WERI-Rb-1 (cell line): ENCODE results near the gene QSOX1.
A peak's percentile ranks its signal among the peaks of the same experiment; 100 is the strongest.

Source experiments
- DNase-seq: peaks from one replicate; pipeline ENCODE4 v3.0.0-alpha.2; 2020
- H3K27ac ChIP-seq: fragments of 250-450 bp; sonication (Bioruptor Pico); 2 replicates; pipeline ENCODE4 v1.5.1; 2020; ENCODE audit warnings: mild to moderate bottlenecking, moderate library complexity
- H3K27me3 ChIP-seq: fragments of 250-450 bp; sonication (Bioruptor Pico); 2 replicates; pipeline ENCODE4 v1.5.1; 2021; ENCODE audit warnings: mild to moderate bottlenecking, low read depth, moderate library complexity; ENCODE audit not compliant: insufficient read depth, severe bottlenecking
- H3K36me3 ChIP-seq: fragments of 250-450 bp; sonication (Bioruptor Pico); 2 replicates; pipeline ENCODE4 v1.5.1; 2020; ENCODE audit warnings: mild to moderate bottlenecking, moderate library complexity
- H3K4me3 ChIP-seq: 2 replicates; pipeline ENCODE4 v1.5.1; 2011; ENCODE audit warnings: low read depth, mild to moderate bottlenecking, control low read depth, low read length
- H3K9me3 ChIP-seq: fragments of 250-450 bp; sonication (Bioruptor Pico); 2 replicates; pipeline ENCODE4 v1.5.1; 2021; ENCODE audit warnings: mild to moderate bottlenecking, moderate library complexity; ENCODE audit not compliant: severe bottlenecking
- TF ChIP-seq, protein P1 (sequence below): IDR thresholded peaks from 2 replicates; pipeline ENCODE4 v1.5.1; 2011; ENCODE audit warnings: low read depth, mild to moderate bottlenecking, control low read depth, inconsistent platforms, low read length

Gene QSOX1

DNA sequence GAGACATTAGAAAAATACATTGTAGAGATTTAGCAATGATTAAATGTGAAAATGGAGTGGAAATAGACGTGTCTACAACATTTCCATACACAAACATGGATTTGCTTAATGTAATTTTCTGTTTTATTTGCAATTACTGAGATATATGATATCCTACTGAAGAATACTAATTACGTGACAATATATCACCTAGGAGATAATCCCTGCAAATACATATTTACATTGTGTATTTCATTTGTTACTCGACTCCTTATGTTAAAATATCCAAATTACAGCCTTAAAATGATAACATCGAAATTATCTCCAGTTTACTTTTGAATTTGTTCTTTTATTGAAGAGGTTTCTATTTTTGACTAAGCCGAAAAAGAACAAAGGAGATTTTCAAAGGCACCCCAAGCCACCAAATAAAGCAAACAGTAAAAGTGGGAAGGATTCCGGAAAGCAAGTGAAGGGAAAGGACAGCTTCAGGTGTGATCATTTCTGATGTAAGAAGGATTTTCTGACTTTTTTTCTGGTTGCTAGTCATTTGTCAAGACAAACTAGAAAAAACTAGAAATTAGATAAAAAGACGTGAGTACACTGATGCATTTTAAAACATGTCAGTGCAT lies 83.3 kb downstream of the QSOX1 start:
- TF ChIP-seq, protein P1, sequence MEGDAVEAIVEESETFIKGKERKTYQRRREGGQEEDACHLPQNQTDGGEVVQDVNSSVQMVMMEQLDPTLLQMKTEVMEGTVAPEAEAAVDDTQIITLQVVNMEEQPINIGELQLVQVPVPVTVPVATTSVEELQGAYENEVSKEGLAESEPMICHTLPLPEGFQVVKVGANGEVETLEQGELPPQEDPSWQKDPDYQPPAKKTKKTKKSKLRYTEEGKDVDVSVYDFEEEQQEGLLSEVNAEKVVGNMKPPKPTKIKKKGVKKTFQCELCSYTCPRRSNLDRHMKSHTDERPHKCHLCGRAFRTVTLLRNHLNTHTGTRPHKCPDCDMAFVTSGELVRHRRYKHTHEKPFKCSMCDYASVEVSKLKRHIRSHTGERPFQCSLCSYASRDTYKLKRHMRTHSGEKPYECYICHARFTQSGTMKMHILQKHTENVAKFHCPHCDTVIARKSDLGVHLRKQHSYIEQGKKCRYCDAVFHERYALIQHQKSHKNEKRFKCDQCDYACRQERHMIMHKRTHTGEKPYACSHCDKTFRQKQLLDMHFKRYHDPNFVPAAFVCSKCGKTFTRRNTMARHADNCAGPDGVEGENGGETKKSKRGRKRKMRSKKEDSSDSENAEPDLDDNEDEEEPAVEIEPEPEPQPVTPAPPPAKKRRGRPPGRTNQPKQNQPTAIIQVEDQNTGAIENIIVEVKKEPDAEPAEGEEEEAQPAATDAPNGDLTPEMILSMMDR: no peak
- Histone ChIP-seq H3K27ac (no peak overlapping the region), H3K9me3 (peaks cover 9% of the 10 kb centered on the region), H3K4me3 (no peak overlapping the region), H3K36me3 (no peaks in the 10 kb centered on the region), H3K27me3 (no peaks in the 10 kb centered on the region)
- no peak for DNase-seq

DNA sequence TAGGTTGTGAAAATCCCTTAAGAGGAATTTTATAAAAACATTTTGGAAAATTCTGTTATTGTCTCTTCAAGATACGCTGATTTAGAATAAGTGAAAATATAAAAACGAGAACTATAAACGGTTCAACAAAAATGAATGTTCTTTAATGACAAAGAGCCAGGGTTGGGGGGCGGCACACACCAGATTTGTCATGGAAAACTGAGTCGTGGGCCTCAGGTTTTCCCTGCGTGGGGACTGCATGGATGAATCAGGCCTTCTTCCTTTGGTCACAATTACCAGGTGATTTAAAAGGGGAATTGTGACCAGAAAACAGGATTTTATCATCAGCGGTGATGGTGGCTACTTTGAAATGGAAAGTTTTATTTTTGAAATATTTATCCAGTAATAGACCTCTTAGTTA lies 84.0 kb downstream of the QSOX1 start:
- H3K27me3 ChIP-seq: no peaks in the 10 kb centered on the region
- H3K9me3 ChIP-seq: peaks cover 9% of the 10 kb centered on the region
- TF ChIP-seq, protein P1: no peak
- no peaks in the 10 kb centered on the region for H3K36me3 ChIP-seq
- H3K4me3 ChIP-seq: no peak overlapping the region
- no peak overlapping the region for H3K27ac ChIP-seq
- DNase-seq: no peak

DNA sequence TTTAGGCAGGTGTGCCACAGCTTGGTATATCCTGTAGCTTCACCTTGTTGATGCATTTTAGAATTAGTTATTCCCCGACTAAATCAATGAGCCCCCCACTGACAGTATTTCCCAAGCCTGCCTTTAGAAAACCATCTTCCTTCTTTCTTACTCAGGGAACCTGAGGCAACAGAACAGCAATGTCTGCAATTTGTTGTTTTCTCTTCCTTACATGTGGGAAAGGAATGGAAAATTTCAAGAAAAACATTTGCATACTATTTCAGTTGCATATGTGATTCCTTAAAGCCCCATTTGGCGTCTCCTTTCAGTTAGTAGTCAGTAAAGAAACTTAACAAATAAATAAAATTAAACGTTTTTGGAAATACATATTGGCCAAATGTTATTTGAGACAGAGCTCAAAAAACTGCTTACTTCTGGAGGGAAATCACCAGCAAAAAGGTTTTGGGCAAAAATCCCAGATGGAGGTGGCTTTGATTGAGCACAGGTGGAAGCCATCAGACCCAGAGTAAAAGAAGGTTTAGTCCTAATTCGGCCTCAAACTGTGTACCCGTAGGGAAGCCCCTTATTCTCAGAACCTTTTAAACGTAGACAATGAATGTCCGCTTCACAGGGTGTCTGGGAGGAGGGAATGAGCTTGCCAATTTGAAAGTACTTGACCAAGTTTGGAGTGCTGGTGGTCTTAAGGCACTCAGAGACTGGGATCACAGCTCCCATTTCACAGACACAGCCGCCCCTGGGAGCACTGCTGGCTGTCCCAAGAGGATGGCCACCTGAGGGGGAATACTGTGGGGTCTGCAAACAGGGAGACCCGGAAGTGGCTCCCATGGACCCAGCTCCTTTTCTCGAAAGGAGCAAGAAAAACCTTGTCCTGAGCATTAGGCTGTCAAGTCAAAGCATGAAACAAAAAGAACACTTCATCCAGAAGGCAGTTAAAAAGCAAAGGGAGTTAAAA lies 84.8 kb downstream of the QSOX1 start:
- Histone ChIP-seq H3K27me3 (no peaks in the 10 kb centered on the region), H3K27ac (no peak overlapping the region), H3K4me3 (no peak overlapping the region), H3K36me3 (no peaks in the 10 kb centered on the region), H3K9me3 (peaks cover 7% of the 10 kb centered on the region)
- no peak for DNase-seq
- TF ChIP-seq, protein P1: no peak

DNA sequence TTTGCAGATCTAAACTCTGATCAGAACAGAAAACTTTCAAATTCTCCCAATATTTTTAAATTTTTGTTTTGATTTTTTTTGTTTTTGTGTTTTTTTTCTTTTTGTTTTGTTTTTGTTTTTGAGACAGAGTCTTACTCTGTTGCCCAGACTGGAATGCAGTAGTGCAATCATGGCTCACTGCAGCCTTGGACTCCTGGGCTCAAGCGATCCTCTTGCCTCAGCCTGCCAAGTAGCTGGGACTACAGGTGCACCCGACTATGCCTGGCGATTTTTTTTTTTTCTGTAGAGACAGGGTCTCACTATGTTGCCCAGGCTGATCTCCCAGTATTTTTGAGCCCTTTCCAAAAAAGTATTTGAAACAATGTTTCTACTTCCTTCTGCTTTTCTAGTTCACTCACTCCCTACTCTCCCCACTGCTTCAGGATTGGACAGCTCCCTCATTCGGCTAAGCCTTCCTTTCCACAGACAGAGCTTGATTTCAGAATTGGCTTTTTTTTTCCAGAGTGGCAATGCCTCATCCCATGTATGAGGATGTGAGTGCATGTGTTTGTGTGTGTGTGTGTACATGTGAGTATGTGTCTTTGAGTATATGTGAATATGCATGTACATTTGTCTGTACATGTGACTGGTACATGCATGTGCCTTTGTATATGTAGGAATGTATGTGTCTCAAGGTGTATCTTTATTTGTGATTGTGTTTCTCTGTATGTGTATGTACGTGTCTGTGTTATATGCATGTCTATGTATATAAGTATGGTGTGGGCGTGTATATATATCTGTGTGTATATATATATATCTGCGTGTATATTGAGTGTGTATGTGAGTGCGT lies 87.3 kb downstream of the QSOX1 start:
- Histone ChIP-seq H3K9me3 (no peaks in the 10 kb centered on the region), H3K27ac (no peak overlapping the region), H3K4me3 (no peak overlapping the region), H3K27me3 (no peaks in the 10 kb centered on the region), H3K36me3 (no peaks in the 10 kb centered on the region)
- TF ChIP-seq, protein P1: no peak
- DNase-seq: no peak

DNA sequence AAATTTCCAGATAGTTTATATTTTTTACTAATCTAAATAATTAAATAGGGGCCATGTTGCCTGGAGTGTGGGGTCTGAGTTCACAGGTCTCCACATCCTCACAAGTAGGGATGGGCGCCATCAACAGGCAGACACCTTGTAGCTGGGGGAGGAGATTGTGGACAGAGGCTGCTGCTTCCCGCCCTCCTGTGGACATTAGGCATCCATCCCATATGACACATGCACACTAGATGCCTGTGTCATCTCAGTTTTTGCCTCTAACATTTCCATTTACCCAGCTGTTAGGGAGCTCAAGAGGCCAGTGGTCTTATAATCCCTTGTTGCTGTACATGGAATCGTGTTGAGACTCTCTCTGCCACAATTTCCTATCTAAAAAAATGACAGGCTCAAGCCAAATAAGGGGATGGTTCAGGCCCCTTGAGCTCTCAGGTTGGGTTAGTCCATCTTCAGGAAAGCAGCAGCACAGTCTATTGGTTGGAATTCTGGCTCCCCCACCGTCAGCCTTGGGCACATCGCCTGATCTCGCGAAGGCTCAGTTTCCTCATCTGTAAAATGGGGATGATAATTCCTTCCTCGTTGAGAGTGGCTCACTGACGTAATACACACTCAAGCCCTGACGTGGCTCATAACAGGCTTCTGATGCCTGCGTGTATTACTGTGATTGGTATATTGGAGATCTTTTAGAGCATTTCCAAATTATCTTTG lies 89.0 kb downstream of the QSOX1 start:
- Histone ChIP-seq H3K27me3 (no peaks in the 10 kb centered on the region), H3K27ac (no peak overlapping the region), H3K4me3 (no peak overlapping the region), H3K9me3 (no peaks in the 10 kb centered on the region), H3K36me3 (no peaks in the 10 kb centered on the region)
- peak; percentile 55 for DNase-seq
- TF ChIP-seq, protein P1: peak; percentile 63
